ENCODE results near the gene YJU2. TPM values are rescaled to one million over a fixed set of nuclear protein-coding genes. Genes with fewer than 3 reads are reported as not detected.
A peak's percentile ranks its signal among the peaks of the same experiment; 100 is the strongest.

YJU2 gene
- total RNA-seq, 1 donor from 2014 or later: 8.7 TPM

- H3K27me3 ChIP-seq: no peaks in the 10 kb centered on the region
- Mint-ChIP-seq H3K4me3 (peak overlapping the region; percentile 57), H3K4me1 (peaks cover 15% of the 10 kb centered on the region), H3K27ac (peak overlapping the region; percentile 59), H3K36me3 (no peaks in the 10 kb centered on the region), H3K9me3 (no peaks in the 10 kb centered on the region), H3K27me3 (ENCODE audit: insufficient read depth, low read depth) (peaks cover 6% of the 10 kb centered on the region)
- no peak for TF ChIP-seq CTCF (IDR thresholded peaks at IDR 0.05)
- TF ChIP-seq EZH2 (IDR thresholded peaks at IDR 0.05): no peak
- H3K4me1 ChIP-seq: peaks cover 11% of the 10 kb centered on the region
- no peaks in the 10 kb centered on the region for H3K36me3 ChIP-seq
- H3K79me2 ChIP-seq (ENCODE audit: low read depth): no peaks in the 10 kb centered on the region
- no peak overlapping the region for H2AFZ ChIP-seq (replicated peaks)
- H3K4me3 ChIP-seq: no peak overlapping the region
- H3K27ac ChIP-seq: no peak overlapping the region
- no peak overlapping the region for H3K9ac ChIP-seq
- no peaks in the 10 kb centered on the region for H3F3A ChIP-seq (ENCODE audit: low read depth)
- DNase-seq (ENCODE audit: low spot score): peak; percentile 26
- H3K9me3 ChIP-seq (ENCODE audit: low read depth): no peaks in the 10 kb centered on the region
- peak overlapping the region; percentile 18 for H3K4me2 ChIP-seq
- no peaks in the 10 kb centered on the region for H4K20me1 ChIP-seq (ENCODE audit: low read depth)
These were observed 44.4 kb downstream of the YJU2 start for GRCh38 chr19:4291184-4291732.

GRCh38 chr19:4292515-4292914 lies 45.6 kb downstream of the YJU2 start:
- peaks cover 11% of the 10 kb centered on the region for H3K4me1 ChIP-seq
- H3F3A ChIP-seq (ENCODE audit: low read depth): no peaks in the 10 kb centered on the region
- Mint-ChIP-seq H3K27me3 (ENCODE audit: insufficient read depth, low read depth) (peaks cover 2% of the 10 kb centered on the region), H3K4me1 (peaks cover 15% of the 10 kb centered on the region), H3K27ac (peak overlapping the region; percentile 42), H3K9me3 (no peaks in the 10 kb centered on the region), H3K4me3 (no peak overlapping the region), H3K36me3 (no peaks in the 10 kb centered on the region)
- no peak for DNase-seq (ENCODE audit: low spot score)
- no peak overlapping the region for H3K4me2 ChIP-seq
- no peak overlapping the region for H3K27ac ChIP-seq
- H3K9ac ChIP-seq: no peak overlapping the region
- H4K20me1 ChIP-seq (ENCODE audit: low read depth): no peaks in the 10 kb centered on the region
- no peak overlapping the region for H3K4me3 ChIP-seq
- no peaks in the 10 kb centered on the region for H3K9me3 ChIP-seq (ENCODE audit: low read depth)
- H2AFZ ChIP-seq (replicated peaks): no peak overlapping the region
- H3K27me3 ChIP-seq: no peaks in the 10 kb centered on the region
- H3K36me3 ChIP-seq: no peaks in the 10 kb centered on the region
- TF ChIP-seq EZH2 (IDR thresholded peaks at IDR 0.05) (no peak), CTCF (IDR thresholded peaks at IDR 0.05) (no peak)
- H3K79me2 ChIP-seq (ENCODE audit: low read depth): no peaks in the 10 kb centered on the region

DNA sequence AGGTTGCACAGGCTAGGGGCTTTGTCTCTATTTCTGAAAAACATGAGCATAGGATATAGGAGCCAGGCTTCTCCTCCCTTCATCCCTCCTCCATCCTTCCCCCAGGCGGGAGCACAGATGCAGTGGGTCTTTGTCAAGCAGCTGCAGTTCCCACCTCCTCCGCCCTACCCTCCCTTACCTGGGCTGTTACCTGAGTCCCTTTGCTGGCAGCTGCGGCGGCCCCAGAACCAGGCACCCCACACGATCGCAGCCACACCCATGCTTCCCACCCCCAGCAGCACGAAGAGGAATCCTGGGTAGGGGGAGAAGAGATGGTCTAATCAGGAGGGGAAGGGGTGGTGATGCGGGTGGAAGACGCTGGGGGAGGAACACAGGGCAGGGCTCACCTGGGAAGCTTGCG lies 47.5 kb downstream of the YJU2 start:
- Mint-ChIP-seq H3K4me1 (peaks cover 15% of the 10 kb centered on the region), H3K9me3 (peaks cover 2% of the 10 kb centered on the region)

More for the DNA sequence above, 47.5 kb downstream of the YJU2 start:
- Histone ChIP-seq H3K4me1 (peaks cover 11% of the 10 kb centered on the region), H3K79me2 (ENCODE audit: low read depth) (no peaks in the 10 kb centered on the region), H3K4me2 (no peak overlapping the region), H3K27ac (no peak overlapping the region), H3F3A (ENCODE audit: low read depth) (no peaks in the 10 kb centered on the region), H3K36me3 (no peaks in the 10 kb centered on the region), H3K9me3 (ENCODE audit: low read depth) (no peaks in the 10 kb centered on the region), H3K27me3 (no peaks in the 10 kb centered on the region), H2AFZ (replicated peaks) (no peak overlapping the region), H4K20me1 (ENCODE audit: low read depth) (no peaks in the 10 kb centered on the region), H3K4me3 (no peak overlapping the region), H3K9ac (no peak overlapping the region)
- peaks cover 4% of the 10 kb centered on the region for H3K27me3 Mint-ChIP-seq (ENCODE audit: insufficient read depth, low read depth)
- H3K36me3 Mint-ChIP-seq: no peaks in the 10 kb centered on the region
- no peak overlapping the region for H3K4me3 Mint-ChIP-seq
- DNase-seq (ENCODE audit: low spot score): no peak
- no peak for TF ChIP-seq CTCF (IDR thresholded peaks at IDR 0.05)
- no peak for TF ChIP-seq EZH2 (IDR thresholded peaks at IDR 0.05)
- TF ChIP-seq EZH2phosphoT487 (IDR thresholded peaks at IDR 0.05): no peak
- H3K27ac Mint-ChIP-seq: peak overlapping the region; percentile 72

All from neural progenitor cell (in vitro differentiated cells).